Astrocyte of the cerebellum (primary cell): ENCODE data around the gene C15orf61.

ENCODE experiments used
- DNase-seq: peaks from one replicate; pipeline ENCODE4 v3.0.0-alpha.2; 2011; ENCODE audit warnings: low read depth
- H3K4me3 ChIP-seq: 2 replicates; pipeline ENCODE4 v1.5.1; 2011; ENCODE audit warnings: mild to moderate bottlenecking, low read depth, low read length, moderate library complexity
- in situ Hi-C: cut with HindIII; loops from 2 replicates; pipeline ENCODE4 v1.10.0; 2017; ENCODE audit warnings: low sequenced_read_pairs
- TF ChIP-seq, protein P1 (sequence below): IDR thresholded peaks from 2 replicates; pipeline ENCODE4 v1.5.1; 2012; ENCODE audit warnings: low read length, low read depth, moderate library complexity, mild to moderate bottlenecking; ENCODE audit errors: missing control alignments

The C15orf61 gene

DNA sequence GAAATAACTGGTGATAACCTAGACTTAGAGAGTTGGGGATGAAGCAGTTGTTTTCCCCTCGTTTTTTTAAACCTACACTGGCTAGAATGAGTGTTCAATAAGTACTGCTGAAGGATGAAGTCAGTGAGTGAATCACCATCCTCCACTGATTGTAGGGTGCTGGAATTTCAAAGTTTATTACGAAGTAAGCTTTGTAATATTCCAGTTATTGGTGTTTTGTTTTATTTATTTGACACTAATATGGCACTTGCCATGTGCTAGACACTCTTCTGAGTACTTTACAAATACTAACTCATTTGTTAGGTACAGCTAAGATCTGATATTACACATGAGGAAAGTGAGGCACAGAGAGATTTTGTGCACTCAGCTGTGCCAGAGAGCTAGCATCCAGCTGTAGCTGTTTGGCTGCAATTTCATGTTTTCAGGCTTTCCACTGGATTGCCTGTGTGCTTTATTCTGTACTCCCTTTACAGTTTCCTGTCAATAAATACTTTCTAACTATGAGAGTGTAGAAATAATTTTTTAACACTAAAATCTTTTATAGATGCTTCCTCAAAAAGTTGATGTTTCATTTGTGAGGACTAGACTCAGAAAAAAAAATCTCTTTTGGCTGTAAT lies 27.4 kb downstream of the C15orf61 start:
- DNase-seq = no peak
- TF ChIP-seq, protein P1, sequence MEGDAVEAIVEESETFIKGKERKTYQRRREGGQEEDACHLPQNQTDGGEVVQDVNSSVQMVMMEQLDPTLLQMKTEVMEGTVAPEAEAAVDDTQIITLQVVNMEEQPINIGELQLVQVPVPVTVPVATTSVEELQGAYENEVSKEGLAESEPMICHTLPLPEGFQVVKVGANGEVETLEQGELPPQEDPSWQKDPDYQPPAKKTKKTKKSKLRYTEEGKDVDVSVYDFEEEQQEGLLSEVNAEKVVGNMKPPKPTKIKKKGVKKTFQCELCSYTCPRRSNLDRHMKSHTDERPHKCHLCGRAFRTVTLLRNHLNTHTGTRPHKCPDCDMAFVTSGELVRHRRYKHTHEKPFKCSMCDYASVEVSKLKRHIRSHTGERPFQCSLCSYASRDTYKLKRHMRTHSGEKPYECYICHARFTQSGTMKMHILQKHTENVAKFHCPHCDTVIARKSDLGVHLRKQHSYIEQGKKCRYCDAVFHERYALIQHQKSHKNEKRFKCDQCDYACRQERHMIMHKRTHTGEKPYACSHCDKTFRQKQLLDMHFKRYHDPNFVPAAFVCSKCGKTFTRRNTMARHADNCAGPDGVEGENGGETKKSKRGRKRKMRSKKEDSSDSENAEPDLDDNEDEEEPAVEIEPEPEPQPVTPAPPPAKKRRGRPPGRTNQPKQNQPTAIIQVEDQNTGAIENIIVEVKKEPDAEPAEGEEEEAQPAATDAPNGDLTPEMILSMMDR = no peak
- in situ Hi-C loops = no loop called here
- H3K4me3 ChIP-seq = no peak overlapping the region

DNA sequence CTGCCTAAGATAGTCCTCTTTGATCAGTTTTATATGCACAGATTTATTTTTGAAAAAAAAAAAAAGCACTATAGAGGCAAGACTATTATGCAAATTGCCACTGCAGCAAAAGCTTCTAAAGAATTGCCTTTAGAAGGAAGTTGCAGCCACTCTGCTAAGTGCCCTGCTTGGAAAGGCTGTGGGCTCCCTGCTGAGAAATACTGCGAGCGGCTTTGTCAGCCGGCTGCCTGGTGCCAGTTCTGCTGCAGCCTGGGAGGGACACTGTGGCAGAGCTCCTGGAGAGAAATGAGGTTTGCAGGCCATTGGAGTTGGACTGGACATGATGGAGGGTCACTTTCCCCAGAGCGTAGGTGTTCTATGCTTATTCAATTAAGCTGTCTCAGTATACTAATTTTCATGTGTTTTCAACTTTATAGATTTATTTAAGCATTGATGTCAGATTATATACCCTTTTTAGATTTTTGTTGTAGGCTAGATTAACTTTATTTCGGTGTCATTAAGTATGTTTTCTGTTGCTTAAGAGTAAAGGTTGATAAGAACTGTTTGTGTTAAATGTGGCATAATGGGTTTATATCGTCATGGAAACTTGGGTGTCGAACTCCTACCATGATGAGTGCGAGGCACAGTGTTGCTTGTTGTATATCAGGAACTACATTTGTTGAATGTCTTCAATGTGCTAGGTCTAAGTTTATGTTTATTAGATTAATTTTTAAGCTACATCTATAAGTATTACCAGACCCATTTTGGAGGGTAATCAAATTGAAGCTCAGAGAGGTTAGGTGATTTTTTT lies 28.1 kb downstream of the C15orf61 start:
- DNase-seq = no peak
- in situ Hi-C loops = no loop called here
- H3K4me3 ChIP-seq = no peak overlapping the region
- TF ChIP-seq, protein P1 = no peak

DNA sequence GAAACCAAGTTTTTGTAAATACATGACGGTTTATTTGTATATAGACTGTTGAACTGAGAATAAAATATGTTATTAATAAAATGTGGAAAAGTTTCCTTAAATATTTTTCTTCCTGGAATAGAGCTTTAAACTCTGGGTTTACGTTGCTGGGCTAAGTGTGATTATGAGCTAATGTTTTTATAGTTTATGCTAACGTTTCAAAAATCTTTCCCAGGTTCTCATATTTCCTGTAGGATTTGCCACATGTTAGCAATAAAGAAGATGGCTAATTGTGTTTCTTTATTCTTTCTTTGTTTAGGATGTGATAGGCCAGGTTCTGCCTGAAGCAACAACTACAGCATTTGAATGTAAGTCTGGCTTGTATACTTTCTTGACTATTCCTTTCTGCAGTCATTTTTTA lies 28.8 kb downstream of the C15orf61 start:
- TF ChIP-seq, protein P1 = no peak
- no peak for DNase-seq
- in situ Hi-C loops = no loop called here
- no peak overlapping the region for H3K4me3 ChIP-seq

DNA sequence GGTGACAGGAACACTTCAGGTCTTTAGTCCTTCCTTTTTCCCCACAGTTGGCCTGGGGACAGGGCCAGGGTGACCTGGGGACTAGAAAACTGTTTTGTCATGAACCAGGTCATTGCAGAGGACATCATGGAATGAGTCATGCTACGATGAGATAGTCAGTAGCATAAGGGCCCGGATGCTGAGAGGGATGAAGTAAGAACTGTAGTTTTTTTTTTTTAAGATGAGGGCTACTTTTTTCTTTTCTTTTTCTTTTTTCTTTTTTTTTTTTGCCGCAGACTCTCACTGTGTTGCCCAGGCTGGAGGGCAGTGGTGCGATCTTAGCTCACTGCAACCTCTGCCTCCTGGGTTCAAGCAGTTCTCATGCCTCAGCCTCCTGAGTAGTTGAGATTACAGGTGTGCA lies 29.6 kb downstream of the C15orf61 start:
- no peak for DNase-seq
- in situ Hi-C loops = no loop called here
- TF ChIP-seq, protein P1 = no peak
- no peak overlapping the region for H3K4me3 ChIP-seq

DNA sequence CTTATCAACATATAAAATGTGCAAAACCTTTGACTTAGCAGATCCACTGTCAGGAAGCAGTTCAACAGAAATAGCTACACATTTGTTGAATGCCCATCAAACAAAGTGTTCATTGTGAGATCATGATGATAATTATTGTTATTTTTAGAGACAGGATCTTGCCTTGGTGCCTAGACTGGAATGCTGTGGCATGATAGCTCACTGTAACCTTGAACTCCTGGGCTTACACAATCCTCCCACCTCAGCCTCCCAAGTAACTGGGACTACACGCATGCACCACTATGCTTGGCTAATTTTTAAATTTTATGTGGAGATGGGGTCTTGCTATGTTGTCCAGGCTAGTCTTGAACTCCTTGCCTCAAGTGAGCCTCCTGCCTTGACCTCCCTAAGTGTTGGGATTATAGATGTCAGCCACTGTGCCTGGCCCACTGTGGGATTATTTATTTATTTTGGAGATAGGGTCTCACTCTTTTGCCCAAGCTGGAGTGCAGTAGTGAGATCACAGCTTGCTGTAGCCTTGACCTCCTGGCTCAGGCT lies 30.3 kb downstream of the C15orf61 start:
- no peak for DNase-seq
- in situ Hi-C loops = no loop called here
- no peak overlapping the region for H3K4me3 ChIP-seq
- TF ChIP-seq, protein P1 = no peak

DNA sequence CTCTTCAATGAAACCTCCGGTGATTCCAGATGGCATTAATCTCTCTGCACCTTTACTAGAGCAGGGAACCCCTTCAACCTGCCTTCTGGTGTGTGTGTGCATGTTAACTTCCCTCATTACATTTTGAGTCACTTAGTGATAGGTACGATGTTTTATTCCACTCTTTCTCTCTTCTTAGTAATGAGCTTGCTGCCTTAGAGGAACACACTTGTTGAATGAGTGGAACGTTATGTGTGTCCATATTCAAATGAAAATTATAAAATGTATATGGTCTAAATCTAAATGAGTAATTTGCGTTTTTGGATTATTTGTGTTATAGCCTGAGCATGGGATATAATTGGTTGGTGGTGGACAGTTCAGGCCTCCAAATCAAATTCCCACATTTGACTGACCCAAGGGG lies 33.6 kb downstream of the C15orf61 start:
- H3K4me3 ChIP-seq = no peak overlapping the region
- TF ChIP-seq, protein P1 = no peak
- no peak for DNase-seq
- in situ Hi-C loops = no loop called here
